SK-MEL-5 (cell line): ENCODE data around the gene ZNF793. TPM values are rescaled to one million over a fixed set of nuclear protein-coding genes. Genes with fewer than 3 reads are reported as not detected.

Experiments used
- DNase-seq: peaks from one replicate; pipeline ENCODE4 v3.0.0-alpha.2; 2016; ENCODE audit warnings: low read depth, low spot score
- in situ Hi-C: cut with HindIII; loops from 2 replicates; pipeline ENCODE4 v1.10.0; 2016; ENCODE audit warnings: low sequenced_read_pairs, high pct_unique_total_duplicates, low pct_unique_long_range_greater_than_20kb
- polyA plus RNA-seq, 2 experiments: library from polyadenylated mRNA; depleted of rRNA; stranded (reverse); fragments of >200 nt; gene quantifications; 2 replicates each; pipeline ENCODE4 v1.2.3, GENCODE V29; 2015
- total RNA-seq: library from RNA; depleted of rRNA; stranded (reverse); fragments of >200 nt; shearing (Covaris generic); gene quantifications from 2 replicates; pipeline ENCODE4 v1.2.3, GENCODE V29; 2014; rRNA removed

ZNF793 gene
- total RNA-seq, result 0.16 and 0.53 TPM in 2 replicates
- polyA plus RNA-seq (2015; cell fraction: cytosol; rRNA removed), result 0.18 and 0.35 TPM in 2 replicates
- polyA plus RNA-seq (2015; cell fraction: nucleus; rRNA removed), result 0.31 and 2.5 TPM in 2 replicates

DNA sequence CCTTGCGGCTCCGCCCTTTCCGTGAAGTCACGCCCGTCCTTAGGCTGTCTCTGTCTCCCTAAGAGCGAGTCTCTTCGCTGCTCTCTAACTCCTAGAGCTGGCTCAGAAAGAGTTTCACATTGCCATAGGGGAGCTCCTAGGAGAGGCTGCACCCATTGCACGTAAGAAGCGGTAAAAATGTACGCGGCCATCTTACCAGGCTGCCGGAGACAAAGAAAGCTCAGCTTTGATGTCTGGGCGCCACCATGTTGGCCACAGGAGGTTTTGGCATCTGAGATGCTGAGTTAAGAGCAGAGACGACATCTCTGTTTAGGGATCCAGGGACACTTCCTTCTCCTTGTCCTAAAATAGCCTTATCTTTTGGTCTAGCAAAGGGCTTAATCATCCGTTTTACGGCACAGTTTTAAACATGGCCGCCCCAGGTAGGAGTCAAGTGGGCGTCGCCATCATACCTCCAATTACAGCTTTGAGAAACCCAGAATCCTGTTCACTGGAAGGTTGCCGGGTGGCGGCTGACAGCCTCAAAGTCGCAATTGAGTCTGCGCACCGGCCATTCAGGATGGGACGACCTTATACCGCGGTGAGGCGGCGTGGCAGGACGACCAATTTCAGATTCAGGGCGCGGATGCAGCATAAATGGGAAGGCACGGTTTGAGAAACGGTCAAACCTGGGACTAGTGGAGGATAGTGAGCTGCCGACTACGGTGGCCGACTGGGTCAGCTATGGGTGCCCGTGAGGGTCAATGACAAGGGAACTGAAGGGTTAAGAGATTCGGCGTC is at the start of gene ZNF793:
Gene ZNF793 (plus strand): TSS at position 553 of the 780 bp plus-strand sequence. CDS start 16,501 bp downstream, outside the sequence.
- peak; percentile 43 for DNase-seq
- in situ Hi-C loops, result no loop called here

- DNase-seq, result no peak
Observed at GRCh38 chr19:37466277-37466797, 40.4 kb upstream of the ZNF793 start.

DNA sequence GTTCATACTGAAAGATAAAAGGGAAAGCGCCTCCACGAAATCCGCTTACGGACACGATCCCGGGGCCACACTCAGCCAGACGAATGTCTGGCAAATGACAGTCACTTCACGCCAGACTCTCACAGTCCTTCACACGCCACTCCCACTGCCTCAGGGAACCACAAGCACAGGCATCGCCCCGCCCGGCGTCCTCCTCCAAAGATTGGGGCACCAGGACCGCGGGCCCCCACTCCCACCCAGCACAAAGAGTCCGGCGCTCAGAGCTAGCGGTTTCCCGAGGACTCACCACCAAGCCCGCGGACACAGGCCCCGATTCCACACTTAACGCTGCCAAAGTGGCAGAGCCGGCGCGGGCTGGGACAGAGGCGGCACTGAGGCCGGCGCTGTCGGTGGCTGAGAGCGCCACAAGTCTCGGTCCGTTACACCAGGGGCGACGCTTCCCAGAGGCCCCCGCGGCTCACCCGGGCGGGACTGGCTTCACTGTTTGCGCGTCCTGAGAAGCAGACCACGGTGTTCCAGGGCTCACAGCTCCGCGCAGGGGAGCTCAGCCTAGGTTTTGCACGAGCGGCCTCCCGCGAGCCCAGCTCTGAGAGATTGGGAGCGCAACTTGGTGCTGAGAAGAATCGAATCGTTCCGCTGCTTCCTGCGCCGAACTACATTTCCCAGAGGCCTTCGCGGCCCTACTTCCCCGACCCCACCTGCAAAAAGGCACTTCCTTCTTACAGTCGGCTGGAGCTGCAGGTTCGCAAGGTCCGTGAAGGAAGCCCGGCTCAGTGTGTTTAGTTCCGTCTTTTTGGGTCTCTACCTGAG is 39.7 kb upstream of the ZNF793 start, which contains the start of gene ZNF569:
Gene ZNF569 (minus strand): TSS at position 647 of the 810 bp plus-strand sequence. CDS start 22,523 bp downstream, outside the sequence.
- in situ Hi-C loops, result no loop called here
- peak; percentile 92 for DNase-seq

More at GRCh38 chr19:37466277-37466797, 40.4 kb upstream of the ZNF793 start:
- in situ Hi-C loops, result no loop called here

DNA sequence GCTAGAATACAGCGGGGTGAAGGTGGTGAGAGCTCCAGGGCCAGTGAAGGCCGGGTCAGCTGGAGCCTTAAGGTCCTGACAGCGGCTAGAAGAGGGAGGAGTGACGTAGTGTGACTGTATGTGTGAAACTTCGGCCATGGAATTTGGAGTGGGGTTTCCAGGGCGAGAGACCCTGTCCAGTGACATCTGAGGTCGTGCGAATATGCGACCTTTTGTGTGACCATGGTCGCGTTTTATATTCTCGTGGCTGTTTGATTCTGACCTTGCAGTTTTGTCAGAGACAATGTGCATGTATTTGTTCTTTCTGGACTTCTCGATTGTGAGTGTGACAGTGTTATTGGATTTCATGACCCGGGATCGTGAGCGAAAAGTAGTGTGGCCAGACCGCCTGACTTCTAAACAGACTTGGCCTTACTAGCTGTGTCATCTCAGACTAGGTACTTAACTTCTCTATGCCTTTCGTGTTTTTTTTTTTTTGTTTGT is 39.1 kb upstream of the ZNF793 start:
- no peak for DNase-seq
- in situ Hi-C loops, result no loop called here

DNA sequence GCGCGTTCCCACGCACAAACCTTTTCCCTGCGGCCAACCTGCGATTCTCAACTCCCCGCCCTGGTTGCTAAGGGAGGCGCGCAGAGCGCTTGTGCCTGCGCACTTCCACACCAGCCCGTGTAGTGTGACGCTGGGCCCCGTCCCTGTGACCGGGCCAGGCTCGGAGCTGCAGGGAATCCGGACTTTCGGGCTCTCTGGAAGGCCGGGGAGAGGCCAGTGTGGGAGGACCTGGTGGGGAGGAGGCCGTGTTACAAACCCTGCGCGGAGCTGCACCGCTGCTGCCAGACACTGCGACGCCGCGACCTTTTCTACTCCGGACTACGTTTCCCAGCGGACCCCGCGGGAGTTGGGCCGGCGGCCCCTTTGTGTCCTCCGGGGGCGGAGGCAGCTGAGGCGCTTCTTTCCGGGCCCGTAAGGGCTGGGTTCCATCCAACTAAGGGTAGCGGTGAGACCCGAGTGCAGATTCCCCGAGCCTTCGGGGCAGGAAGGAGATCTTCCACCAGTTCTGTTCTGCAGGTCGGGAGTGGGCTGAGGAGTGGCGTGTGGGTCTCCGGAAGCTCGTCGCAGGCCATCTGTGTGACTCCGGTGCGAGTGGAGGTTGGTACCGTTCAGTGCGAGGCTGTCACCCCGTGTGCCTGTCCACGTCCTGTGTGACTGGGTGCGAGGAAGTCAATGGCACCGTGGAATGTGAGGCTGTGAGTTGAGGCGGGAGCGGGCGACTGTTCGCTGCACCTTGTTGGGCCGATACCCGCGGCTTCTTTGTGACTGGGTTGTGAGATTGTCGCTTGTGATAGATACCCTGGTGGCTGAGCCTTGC is 37.6 kb upstream of the ZNF793 start, which contains the start of gene ZNF570:
Gene ZNF570 (plus strand): TSS at position 396 of the 817 bp plus-strand sequence. CDS start 999 bp downstream, outside the sequence.
- in situ Hi-C loops, result no loop called here
- peak; percentile 79 for DNase-seq

GRCh38 chr19:37470216-37470615 is 36.5 kb upstream of the ZNF793 start:
- in situ Hi-C loops, result no loop called here
- DNase-seq, result no peak

DNA sequence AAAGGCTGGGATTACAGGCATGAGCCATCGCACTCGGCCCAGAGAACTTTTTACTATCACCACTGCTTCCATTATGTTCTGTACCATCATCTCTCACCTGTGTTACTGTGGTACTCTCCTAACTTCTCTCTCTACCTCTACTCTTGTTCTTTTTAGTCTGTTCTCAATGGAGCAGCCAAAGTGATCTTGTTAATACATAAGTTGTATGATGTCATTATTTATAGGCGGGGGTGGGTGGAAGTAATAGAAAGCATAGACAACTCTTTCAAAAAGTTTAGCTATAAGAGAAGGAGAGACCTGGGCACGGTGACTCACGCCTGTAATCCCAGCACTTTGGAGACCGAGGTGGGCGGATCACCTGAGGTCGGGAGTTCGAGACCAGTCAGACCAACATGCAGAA is 34.6 kb upstream of the ZNF793 start:
- in situ Hi-C loops, result no loop called here

GRCh38 chr19:37484406-37485168 is 22.2 kb upstream of the ZNF793 start:
- in situ Hi-C loops, result no loop called here
- DNase-seq, result no peak

More for the DNA sequence above, 34.6 kb upstream of the ZNF793 start:
- DNase-seq, result no peak

GRCh38 chr19:37492213-37492612 is 14.5 kb upstream of the ZNF793 start:
- DNase-seq, result no peak
- in situ Hi-C loops, result no loop called here

- no peak for DNase-seq
- in situ Hi-C loops, result no loop called here
Observed at GRCh38 chr19:37505958-37506386, 767 bp upstream of the ZNF793 start.

- DNase-seq, result no peak
- in situ Hi-C loops, result no loop called here
Observed at GRCh38 chr19:37507167-37507464, 377 bp downstream of the ZNF793 start.

- no peak for DNase-seq
- in situ Hi-C loops, result no loop called here
Observed at GRCh38 chr19:37511186-37511585, 4.4 kb downstream of the ZNF793 start.

DNA sequence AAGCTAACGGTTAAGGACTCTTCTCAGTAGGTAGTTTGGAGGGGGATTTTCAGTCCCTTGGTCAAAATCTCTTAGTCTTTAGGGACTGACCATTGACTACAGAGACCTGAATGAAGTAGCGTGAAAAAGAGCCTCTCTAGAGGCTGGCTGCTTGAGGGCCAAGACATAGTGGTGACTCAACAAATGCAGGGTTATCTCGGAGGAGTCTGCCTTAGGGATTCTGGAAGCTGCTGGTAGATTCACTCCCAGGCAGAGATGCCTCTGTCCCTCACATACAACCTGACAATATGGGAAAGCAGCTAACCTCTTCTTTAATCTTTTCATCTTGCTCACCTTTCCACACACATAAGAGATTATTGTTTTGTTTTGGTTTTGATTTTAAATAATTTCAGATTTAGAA is 5.1 kb downstream of the ZNF793 start:
- in situ Hi-C loops, result no loop called here
- DNase-seq, result no peak

- no peak for DNase-seq
- in situ Hi-C loops, result no loop called here
Observed at GRCh38 chr19:37513397-37513796, 6.7 kb downstream of the ZNF793 start.

GRCh38 chr19:37519890-37520289 is 13.2 kb downstream of the ZNF793 start:
- in situ Hi-C loops, result no loop called here

GRCh38 chr19:37537391-37537947 is 30.7 kb downstream of the ZNF793 start:
- DNase-seq, result no peak
- in situ Hi-C loops, result no loop called here

More at GRCh38 chr19:37519890-37520289, 13.2 kb downstream of the ZNF793 start:
- no peak for DNase-seq
